ENCODE data around the gene RMRP. TPM values are rescaled to one million over a fixed set of nuclear protein-coding genes. Genes with fewer than 3 reads are reported as not detected.

Gene RMRP
- total and polyA plus RNA-seq, 9 of the 15 experiments (the other 6 are each of a cell fraction or from before 2014, with no cell fraction given), result 75.7 to 89,974 (median 13,378) TPM; not detected in 3

- Histone ChIP-seq H3K4me3 (no peak overlapping the region), H4K20me1 (replicated peaks; ENCODE audit: control insufficient read depth, insufficient read depth, low read length) (no peaks in the 10 kb centered on the region), H3K9ac (ENCODE audit: insufficient read depth in 1 of 2, low read depth in 2 of 2, low read length in 2 of 2) (no peak overlapping the region), H3K27me3 (ENCODE audit: control insufficient read depth in 2 of 2, insufficient read depth in 2 of 2, low read length in 2 of 2) (no peaks in the 10 kb centered on the region), H3K4me2 (ENCODE audit: insufficient read depth, low read length) (no peak overlapping the region), H3K9me1 (ENCODE audit: control insufficient read depth, insufficient read depth, low read length) (peaks cover 3% of the 10 kb centered on the region), H2AFZ (ENCODE audit: low read depth, low read length) (no peak overlapping the region), H3K27ac (ENCODE audit: extremely low read depth, low read depth, low read length) (no peak overlapping the region), H3K36me3 (ENCODE audit: control insufficient read depth, insufficient read depth, low read length) (peaks cover 92% of the 10 kb centered on the region), H3K4me1 (replicated peaks in 1 of 2; ENCODE audit: control insufficient read depth in 2 of 2, insufficient read depth in 2 of 2, low read length in 2 of 2) (no peaks in the 10 kb centered on the region), H3K79me2 (ENCODE audit: control insufficient read depth, insufficient read depth, low read length) (no peaks in the 10 kb centered on the region), H3K9me3 (replicated peaks; ENCODE audit: control insufficient read depth, insufficient read depth, low read depth, low read length) (no peaks in the 10 kb centered on the region)
- TF ChIP-seq PCBP1 (IDR thresholded peaks at IDR 0.05; ENCODE audit: low read depth, low read length, poor library complexity, severe bottlenecking) (no peak), SIX5 (IDR thresholded peaks at IDR 0.05; ENCODE audit: borderline replicate concordance in 1 of 2, insufficient read depth in 1 of 2, low read depth in 1 of 2, low read length in 2 of 2) (no peak), ZNF57 (CRISPR knock-in tag; IDR thresholded peaks at IDR 0.05) (no peak), EP300 (IDR thresholded peaks at IDR 0.05; ENCODE audit: low read length) (no peak), FOXA1 (IDR thresholded peaks at IDR 0.05; ENCODE audit: borderline replicate concordance) (no peak), MTA2 (IDR thresholded peaks at IDR 0.05; ENCODE audit: low read depth) (no peak), BRD4 (IDR thresholded peaks at IDR 0.05) (no peak), SMAD4 (CRISPR knock-in tag; conservative IDR thresholded peaks at IDR 0.05) (no peak)
- DNase-seq (ENCODE audit: extremely low read depth in 1 of 4, low spot score in 3 of 4), result no peak
- TSS peak; percentile 51 for BruUV-seq (replicated peaks)
- WGBS (ENCODE audit: insufficient coverage, low coverage, missing lambda C conversion rate), result 92% methylated on average over 6 of the region's 7 CpGs
- ChIA-PET CTCF (ENCODE audit: low intra/inter-chr PET ratio) (no interaction called here), POLR2A (interaction anchor here (0.6 to 1.7 kb wide), 9 partner anchors 8 to 30 kb away, joined by 3 to 6 read pairs (median 3); partner anchors contain the start of gene TPM2)
- no peak for FAIRE-seq
- intact Hi-C loops (cut with micrococcal nuclease), result no loop called here
- in situ Hi-C loops (cut with MboI), result no loop called here
- no peak for ATAC-seq
These were observed 48.1 kb upstream of the RMRP start for GRCh38 chr9:35705836-35706430.
